PC-3 (cell line): ENCODE data around the gene EFTUD2. TPM values are rescaled to one million over a fixed set of nuclear protein-coding genes. Genes with fewer than 3 reads are reported as not detected.
A peak's percentile ranks its signal among the peaks of the same experiment; 100 is the strongest.

Source experiments
- ATAC-seq: fragments of 200-7000 bp; cut with Tn5 transposase; 2 replicates; pipeline ENCODE4 v1.9.1; 2020; ENCODE audit warnings: mild to moderate bottlenecking, moderate library complexity
- BruUV-seq: library from RNA; stranded (reverse); fragments of 400-500 nt; replicated peaks from 2 replicates; lab custom pipeline; 2021; lab: Mats Ljungman, UMichigan
- CTCF ChIA-PET: fragments of 300-600 bp; sonication (Branson Sonifier 250); formaldehyde crosslinking; loops from one replicate; lab custom pipeline; 2022; ENCODE audit warnings: antibody characterized with exemption; lab: Charles Lee
- POLR2A ChIA-PET: fragments of 300-600 bp; sonication (Branson Sonifier 250); formaldehyde crosslinking; loops from one replicate; lab custom pipeline; 2022; ENCODE audit warnings: antibody characterized with exemption; ENCODE audit not compliant: unreplicated experiment; lab: Charles Lee
- DNase-seq: peaks from one replicate; pipeline ENCODE4 v3.0.0-alpha.2; 2015
- H2AFZ ChIP-seq: fragments of 300-600 bp; sonication (generic); 2 replicates; pipeline ENCODE4 v1.6.0; 2016; ENCODE audit warnings: antibody characterized with exemption, low read length
- H3F3A ChIP-seq: fragments of 300-600 bp; sonication (generic); one replicate; pipeline ENCODE4 v1.6.0; 2017; ENCODE audit warnings: antibody characterized with exemption, low read length, control low read depth, mild to moderate bottlenecking; ENCODE audit not compliant: unreplicated experiment
- H3K27ac ChIP-seq: fragments of 300-600 bp; sonication (generic); 2 replicates; pipeline ENCODE4 v1.5.1; 2016; ENCODE audit warnings: mild to moderate bottlenecking, low read length
- H3K27me3 ChIP-seq: fragments of 300-600 bp; sonication (generic); 2 replicates; pipeline ENCODE4 v1.6.1; 2016; ENCODE audit warnings: low read length, mixed read lengths
- H3K36me3 ChIP-seq: fragments of 300-600 bp; sonication (generic); 2 replicates; pipeline ENCODE4 v1.6.1; 2016; ENCODE audit warnings: low read depth, mixed run types, low read length, mixed read lengths
- H3K4me1 ChIP-seq: fragments of 300-600 bp; sonication (generic); 2 replicates; pipeline ENCODE4 v1.5.1; 2016; ENCODE audit warnings: low read length; ENCODE audit not compliant: insufficient read depth
- H3K4me2 ChIP-seq: fragments of 300-600 bp; sonication (generic); 2 replicates; pipeline ENCODE4 v1.6.0; 2016; ENCODE audit warnings: low read length
- H3K4me3 ChIP-seq: fragments of 300-600 bp; sonication (generic); 2 replicates; pipeline ENCODE4 v1.5.1; 2016; ENCODE audit warnings: mild to moderate bottlenecking, low read length, mixed read lengths
- H3K79me2 ChIP-seq: fragments of 300-600 bp; sonication (generic); 2 replicates; pipeline ENCODE4 v1.6.1; 2017; ENCODE audit warnings: low read length, mixed read lengths
- H3K9ac ChIP-seq: fragments of 300-600 bp; sonication (generic); 2 replicates; pipeline ENCODE4 v1.6.0; 2016; ENCODE audit warnings: mild to moderate bottlenecking, low read length
- H3K9me2 ChIP-seq: fragments of 300-600 bp; sonication (generic); replicated peaks from 2 replicates; pipeline ENCODE4 v1.6.1; 2016; ENCODE audit warnings: mixed run types, low read length, mixed read lengths
- H3K9me3 ChIP-seq: fragments of 300-600 bp; sonication (generic); 2 replicates; pipeline ENCODE4 v1.6.1; 2016; ENCODE audit warnings: low read length, mixed read lengths
- H4K20me1 ChIP-seq: fragments of 300-600 bp; sonication (generic); 2 replicates; pipeline ENCODE4 v1.6.1; 2016; ENCODE audit warnings: low read length, mixed read lengths
- EZH2 ChIP-seq: fragments of 300-600 bp; sonication (generic); IDR thresholded peaks from one replicate; pipeline ENCODE4 v1.6.1; 2017; ENCODE audit warnings: antibody characterized with exemption, mild to moderate bottlenecking, low read length; ENCODE audit not compliant: unreplicated experiment
- EZH2phosphoT487 ChIP-seq: fragments of 300-600 bp; sonication (generic); IDR thresholded peaks from 2 replicates; pipeline ENCODE4 v1.6.1; 2018; ENCODE audit warnings: mild to moderate bottlenecking, antibody characterized with exemption, low read length, borderline replicate concordance
- intact Hi-C: fragments of 100-400 bp; cut with micrococcal nuclease; formaldehyde crosslinking; loops from 2 replicates; pipeline ENCODE4 v1.9.0; 2023
- total RNA-seq: library from RNA; depleted of rRNA; stranded (reverse); fragments of >200 nt; gene quantifications from 2 replicates; pipeline ENCODE4 v1.2.3, GENCODE V29; 2014
- TF ChIP-seq, protein P1 (sequence below): fragments of 300-600 bp; sonication (generic); conservative IDR thresholded peaks from 2 replicates; pipeline ENCODE4 v1.5.1; 2017; ENCODE audit warnings: antibody characterized with exemption, low read depth, mild to moderate bottlenecking, low read length

The EFTUD2 gene
- total RNA-seq, 1 experiment from 2014 or later = 227 TPM

GRCh38 chr17:44941712-44942331, 42.6 kb upstream of the EFTUD2 start:
- no peaks in the 10 kb centered on the region for H3K27me3 ChIP-seq
- peaks cover 21% of the 10 kb centered on the region for H3K36me3 ChIP-seq
- peaks cover 56% of the 10 kb centered on the region for H3K4me1 ChIP-seq
- ATAC-seq (peak; percentile 64), DNase-seq (no peak)
- TF ChIP-seq EZH2phosphoT487 = no peak
- peak overlapping the region; percentile 50 for H3K4me2 ChIP-seq
- H4K20me1 ChIP-seq = peaks cover 43% of the 10 kb centered on the region
- H3K4me3 ChIP-seq = no peak overlapping the region
- intact Hi-C loops = loop anchor here (2.0 to 5.0 kb wide), 2 partner anchors 41 to 75 kb away; no protein-coding TSS in a partner anchor
- no peak overlapping the region for H2AFZ ChIP-seq
- H3F3A ChIP-seq = no peaks in the 10 kb centered on the region
- no TSS peak for BruUV-seq
- POLR2A ChIA-PET = no interaction called here
- H3K9ac ChIP-seq = no peak overlapping the region
- no peaks in the 10 kb centered on the region for H3K9me2 ChIP-seq
- no peak overlapping the region for H3K27ac ChIP-seq
- CTCF ChIA-PET = interaction anchor here (1.2 kb wide), 1 partner anchor 23 kb away, joined by 3 read pairs; no protein-coding TSS in a partner anchor
- no peaks in the 10 kb centered on the region for H3K9me3 ChIP-seq
- peaks cover 100% of the 10 kb centered on the region for H3K79me2 ChIP-seq

DNA sequence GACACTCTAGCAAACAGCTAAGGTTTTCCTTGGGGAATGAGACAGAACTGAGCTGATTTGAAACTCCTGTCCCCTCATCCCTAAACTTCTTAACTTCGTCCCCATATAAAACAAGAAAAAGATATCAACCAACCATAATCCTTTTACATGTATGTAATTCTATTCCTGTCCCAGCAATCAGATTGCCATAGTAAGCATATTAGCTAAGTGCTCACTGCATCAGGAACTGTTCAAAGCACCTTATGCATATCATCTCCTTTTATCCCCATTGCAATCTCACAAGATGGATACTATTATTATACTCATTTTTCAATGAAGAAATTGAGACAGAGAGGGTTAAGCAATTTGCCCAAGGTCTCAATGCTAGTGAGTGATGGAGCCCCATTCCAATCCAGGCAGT, 41.5 kb upstream of the EFTUD2 start:
- Histone ChIP-seq H3K9me3 (no peaks in the 10 kb centered on the region), H2AFZ (no peak overlapping the region), H3K9me2 (no peaks in the 10 kb centered on the region), H3K36me3 (peaks cover 27% of the 10 kb centered on the region), H4K20me1 (peaks cover 44% of the 10 kb centered on the region), H3K4me1 (peaks cover 53% of the 10 kb centered on the region), H3K9ac (no peak overlapping the region), H3K27me3 (no peaks in the 10 kb centered on the region), H3F3A (no peaks in the 10 kb centered on the region), H3K4me3 (peak overlapping the region; percentile 4; the same call in 1 of the 2 replicates), H3K4me2 (peak overlapping the region; percentile 50), H3K27ac (no peak overlapping the region), H3K79me2 (peaks cover 93% of the 10 kb centered on the region)
- ATAC-seq = peak; percentile 14; the same call in 1 of the 2 replicates
- DNase-seq = no peak
- intact Hi-C loops = loop anchor here (2.0 to 5.0 kb wide), 2 partner anchors 40 to 77 kb away; no protein-coding TSS in a partner anchor
- BruUV-seq = no TSS peak
- no peak for TF ChIP-seq EZH2
- TF ChIP-seq, protein P1, sequence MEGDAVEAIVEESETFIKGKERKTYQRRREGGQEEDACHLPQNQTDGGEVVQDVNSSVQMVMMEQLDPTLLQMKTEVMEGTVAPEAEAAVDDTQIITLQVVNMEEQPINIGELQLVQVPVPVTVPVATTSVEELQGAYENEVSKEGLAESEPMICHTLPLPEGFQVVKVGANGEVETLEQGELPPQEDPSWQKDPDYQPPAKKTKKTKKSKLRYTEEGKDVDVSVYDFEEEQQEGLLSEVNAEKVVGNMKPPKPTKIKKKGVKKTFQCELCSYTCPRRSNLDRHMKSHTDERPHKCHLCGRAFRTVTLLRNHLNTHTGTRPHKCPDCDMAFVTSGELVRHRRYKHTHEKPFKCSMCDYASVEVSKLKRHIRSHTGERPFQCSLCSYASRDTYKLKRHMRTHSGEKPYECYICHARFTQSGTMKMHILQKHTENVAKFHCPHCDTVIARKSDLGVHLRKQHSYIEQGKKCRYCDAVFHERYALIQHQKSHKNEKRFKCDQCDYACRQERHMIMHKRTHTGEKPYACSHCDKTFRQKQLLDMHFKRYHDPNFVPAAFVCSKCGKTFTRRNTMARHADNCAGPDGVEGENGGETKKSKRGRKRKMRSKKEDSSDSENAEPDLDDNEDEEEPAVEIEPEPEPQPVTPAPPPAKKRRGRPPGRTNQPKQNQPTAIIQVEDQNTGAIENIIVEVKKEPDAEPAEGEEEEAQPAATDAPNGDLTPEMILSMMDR = no peak
- no peak for TF ChIP-seq EZH2phosphoT487
- ChIA-PET CTCF (interaction anchor here (0.5 kb wide), 1 partner anchor 21 kb away, joined by 3 read pairs; no protein-coding TSS in a partner anchor), POLR2A (interaction anchor here (0.6 kb wide), 1 partner anchor 17 kb away, joined by 3 read pairs; no protein-coding TSS in a partner anchor)

GRCh38 chr17:44940317-44940716, 41.1 kb upstream of the EFTUD2 start:
- Histone ChIP-seq H3K79me2 (peaks cover 93% of the 10 kb centered on the region), H3K9me3 (no peaks in the 10 kb centered on the region), H3K9ac (no peak overlapping the region), H3K4me1 (peaks cover 48% of the 10 kb centered on the region), H3K4me2 (peak overlapping the region; percentile 50), H3K27me3 (no peaks in the 10 kb centered on the region), H2AFZ (no peak overlapping the region), H3K36me3 (peaks cover 31% of the 10 kb centered on the region), H3K9me2 (no peaks in the 10 kb centered on the region), H3K27ac (no peak overlapping the region), H3K4me3 (peak overlapping the region; percentile 4; the same call in 1 of the 2 replicates), H4K20me1 (peaks cover 45% of the 10 kb centered on the region), H3F3A (no peaks in the 10 kb centered on the region)
- DNase-seq = peak; percentile 93
- intact Hi-C loops = loop anchor here (2.0 to 5.0 kb wide), 2 partner anchors 40 to 77 kb away; no protein-coding TSS in a partner anchor
- TF ChIP-seq, protein P1 = no peak
- TF ChIP-seq EZH2 = no peak
- TF ChIP-seq EZH2phosphoT487 = no peak
- POLR2A ChIA-PET = interaction anchor here (0.6 kb wide), 2 partner anchors 17 to 31 kb away, joined by 3 to 12 read pairs; no protein-coding TSS in a partner anchor
- peak; percentile 66 for ATAC-seq
- CTCF ChIA-PET = interaction anchor here (0.5 kb wide), 1 partner anchor 21 kb away, joined by 3 read pairs; no protein-coding TSS in a partner anchor
- BruUV-seq = no TSS peak
